DMS53 treated with DMSO at 0.1 percent for 48 hours (cell line): ENCODE measurements around the gene ZBTB8OS.
"Not testable (repeated sequence)": the region's sequence is repeated elsewhere in the genome, so short reads cannot be mapped to it uniquely, and the experiment has no call there.

Source experiments
- DNase-seq: peaks from one replicate; lab custom pipeline; 2025; ENCODE audit not compliant: unreplicated experiment; lab: John Stamatoyannopoulos, UW

The ZBTB8OS gene

DNA sequence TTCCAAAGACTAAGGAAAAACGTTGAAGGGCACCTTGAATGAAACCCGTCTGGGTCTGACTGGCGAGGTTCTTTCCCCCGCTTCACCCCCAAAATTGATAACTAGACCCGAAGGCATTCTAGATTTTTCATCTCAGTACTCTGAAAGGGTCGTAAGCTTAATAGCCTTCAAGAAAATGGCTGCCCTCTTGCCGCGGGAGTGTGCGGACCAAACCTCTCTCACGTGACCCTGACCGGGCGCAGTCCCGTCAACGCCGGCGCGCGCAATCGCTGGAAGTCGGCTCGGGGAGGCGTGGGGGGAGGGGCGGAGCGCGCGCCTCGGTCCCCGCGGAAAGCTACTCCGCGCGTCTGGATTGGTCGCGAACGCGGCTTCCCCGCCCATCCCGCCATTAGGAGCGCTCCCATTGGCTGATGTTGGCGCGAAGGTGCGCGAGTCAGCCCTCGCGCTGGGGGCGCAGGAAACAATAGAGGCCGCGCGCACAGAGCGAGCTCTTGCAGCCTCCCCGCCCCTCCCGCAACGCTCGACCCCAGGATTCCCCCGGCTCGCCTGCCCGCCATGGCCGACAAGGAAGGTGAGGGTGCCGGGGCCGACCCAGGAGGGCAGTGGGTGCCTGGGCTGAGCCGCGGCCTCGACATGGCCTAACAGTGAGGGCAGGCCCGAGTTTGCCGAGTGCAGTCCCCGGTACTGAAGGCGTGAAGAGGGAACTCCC, 556 bp upstream of the ZBTB8OS start, which contains the start of gene RBBP4:
Gene RBBP4 (plus strand): TSS at position 457 of the 709 bp plus-strand sequence. CDS start 99 bp downstream, at position 556.
- peak; percentile 97 for DNase-seq

DNA sequence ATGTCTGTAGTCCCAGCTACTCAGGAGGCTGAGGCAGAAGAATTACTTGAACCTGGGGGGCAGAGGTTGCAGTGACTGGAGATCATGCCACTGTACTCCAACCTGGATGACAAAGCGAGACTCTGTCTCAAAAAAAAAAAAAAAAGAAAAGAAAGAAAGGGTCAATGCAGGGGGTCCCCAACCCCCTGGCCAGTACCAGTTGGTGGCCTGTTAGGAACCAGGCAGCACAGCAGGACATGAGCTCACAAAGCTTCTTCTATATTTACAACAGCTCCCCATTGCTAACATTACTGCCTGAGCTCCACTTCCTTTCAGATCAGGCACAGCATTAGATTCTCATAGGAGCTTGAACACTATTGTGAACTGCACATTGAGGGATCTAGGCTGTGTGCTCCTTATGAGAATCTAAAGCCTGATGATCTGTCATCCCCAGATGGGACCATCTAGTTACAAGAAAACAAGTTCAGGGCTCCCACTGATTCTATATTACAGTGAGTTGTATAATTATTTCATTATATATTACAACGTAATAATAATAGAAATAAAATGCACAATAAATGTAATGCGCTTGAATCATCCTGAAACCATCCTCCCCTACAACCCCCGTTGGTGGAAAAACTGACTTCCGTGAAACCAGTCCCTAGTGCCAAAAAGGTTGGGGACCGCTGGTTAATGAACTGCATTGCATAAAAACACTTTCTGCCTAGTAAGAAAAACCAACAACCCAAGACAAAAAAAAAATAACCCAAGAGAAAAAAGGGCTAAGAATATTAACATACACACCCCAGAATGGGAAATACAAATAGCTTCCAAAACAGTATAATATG, 2.8 kb downstream of the ZBTB8OS start:
- no peak for DNase-seq

DNA sequence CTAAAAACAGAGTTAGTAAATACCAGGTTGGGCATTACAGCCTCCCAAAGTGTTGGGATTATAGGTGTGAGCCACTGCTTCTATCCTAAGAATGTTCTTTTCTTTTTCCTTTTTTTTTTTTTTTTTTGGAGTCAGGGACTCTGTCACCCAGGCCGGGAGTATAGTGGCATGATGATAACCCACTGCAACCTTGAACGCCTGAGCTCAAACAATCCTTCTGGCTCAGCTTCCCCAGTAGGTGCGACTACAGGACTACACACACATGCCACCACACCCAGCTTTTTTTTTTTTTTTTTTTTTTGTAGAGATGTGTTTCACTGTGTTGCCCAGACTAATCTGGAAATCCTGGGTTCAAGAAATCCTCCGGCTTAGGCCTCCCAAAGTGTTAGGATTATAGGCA, 5.9 kb downstream of the ZBTB8OS start:
- DNase-seq, result no peak

DNA sequence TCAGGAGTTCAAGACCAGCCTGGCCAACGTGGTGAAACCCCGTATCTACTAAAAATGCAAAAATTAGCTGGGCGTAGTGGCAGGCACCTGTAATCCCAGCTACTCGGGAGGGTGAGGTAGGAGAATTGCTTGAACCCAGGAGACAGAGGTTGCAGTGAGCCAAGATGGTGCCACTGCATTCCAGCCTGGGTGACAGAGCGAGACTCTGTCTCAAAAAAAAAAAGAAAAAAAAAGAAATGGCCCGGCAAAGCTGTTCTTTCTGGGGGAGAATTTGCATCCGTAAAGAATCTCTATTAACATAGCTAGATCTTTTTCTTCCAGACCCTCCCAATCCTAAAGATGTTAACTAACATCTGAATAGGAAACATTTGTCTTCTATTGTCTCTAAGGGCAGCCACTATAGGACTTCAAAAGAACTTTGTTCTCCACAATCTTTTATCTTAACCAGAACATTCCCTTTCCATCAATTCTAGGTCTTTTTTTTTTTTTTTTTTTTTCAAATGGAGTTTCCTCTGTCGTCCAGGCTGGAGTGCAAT, 8.0 kb downstream of the ZBTB8OS start:
- not testable (repeated sequence) for DNase-seq

DNA sequence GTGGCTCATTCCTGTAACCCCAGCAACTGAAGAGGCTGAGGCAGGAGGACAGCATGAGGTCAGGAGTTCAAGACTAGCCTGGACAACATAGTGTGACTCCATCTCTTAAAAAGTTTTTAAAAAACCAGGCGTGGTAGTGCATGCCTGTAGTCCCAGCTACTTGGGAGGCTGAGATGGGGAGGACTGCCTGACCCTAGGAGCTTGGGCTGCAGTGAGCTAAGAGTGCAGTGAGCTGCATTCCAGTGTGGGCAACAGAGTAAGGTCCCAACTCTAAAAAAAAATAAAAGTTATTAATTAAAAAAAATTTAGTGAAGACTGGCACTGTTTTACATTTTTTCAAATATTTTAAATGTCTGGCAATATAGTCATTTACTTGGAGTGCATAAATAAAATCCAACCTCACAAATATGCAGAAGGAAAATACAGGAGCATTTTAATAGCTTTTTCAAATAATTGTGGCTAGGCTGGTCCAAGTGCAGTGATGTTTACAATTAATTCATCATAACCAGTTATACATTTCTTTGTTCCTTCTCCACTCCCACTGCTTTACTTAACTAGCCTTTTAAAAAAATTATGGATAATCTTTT, 10.8 kb downstream of the ZBTB8OS start:
- DNase-seq, result no peak

DNA sequence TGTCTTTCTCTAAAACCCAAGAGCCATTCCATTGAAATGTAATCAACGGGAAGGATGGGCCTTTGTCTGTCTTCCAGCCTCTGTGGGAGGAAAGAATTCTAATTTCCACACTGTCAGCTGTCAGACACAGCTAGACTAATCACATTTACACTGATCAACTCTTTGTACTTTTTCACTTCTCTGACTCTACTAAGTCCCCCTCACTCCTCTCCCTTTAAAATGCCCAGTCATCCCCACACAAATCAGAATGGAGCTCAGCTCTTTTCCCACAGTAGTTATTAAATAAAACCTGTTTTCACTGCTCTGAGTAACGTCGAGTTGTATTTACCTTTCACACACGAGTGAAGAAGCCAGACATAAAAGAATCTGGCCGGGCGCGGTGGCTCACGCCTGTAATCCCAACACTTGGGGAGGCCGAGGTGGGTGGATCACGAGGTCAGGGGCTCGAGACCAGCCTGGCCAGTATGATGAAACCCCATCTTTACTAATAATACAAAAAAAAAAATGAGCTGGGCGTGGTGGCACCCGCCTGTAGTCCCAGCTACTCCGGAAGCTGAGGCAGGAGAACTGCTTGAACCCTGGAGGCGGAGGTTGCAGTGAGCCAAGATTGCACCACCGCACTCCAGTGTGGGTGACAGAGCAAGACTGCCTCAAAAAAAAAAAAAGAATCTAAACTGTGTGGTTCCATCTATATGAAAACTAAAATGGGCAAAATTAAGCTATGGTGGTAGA, 13.3 kb downstream of the ZBTB8OS start:
- DNase-seq, result no peak

DNA sequence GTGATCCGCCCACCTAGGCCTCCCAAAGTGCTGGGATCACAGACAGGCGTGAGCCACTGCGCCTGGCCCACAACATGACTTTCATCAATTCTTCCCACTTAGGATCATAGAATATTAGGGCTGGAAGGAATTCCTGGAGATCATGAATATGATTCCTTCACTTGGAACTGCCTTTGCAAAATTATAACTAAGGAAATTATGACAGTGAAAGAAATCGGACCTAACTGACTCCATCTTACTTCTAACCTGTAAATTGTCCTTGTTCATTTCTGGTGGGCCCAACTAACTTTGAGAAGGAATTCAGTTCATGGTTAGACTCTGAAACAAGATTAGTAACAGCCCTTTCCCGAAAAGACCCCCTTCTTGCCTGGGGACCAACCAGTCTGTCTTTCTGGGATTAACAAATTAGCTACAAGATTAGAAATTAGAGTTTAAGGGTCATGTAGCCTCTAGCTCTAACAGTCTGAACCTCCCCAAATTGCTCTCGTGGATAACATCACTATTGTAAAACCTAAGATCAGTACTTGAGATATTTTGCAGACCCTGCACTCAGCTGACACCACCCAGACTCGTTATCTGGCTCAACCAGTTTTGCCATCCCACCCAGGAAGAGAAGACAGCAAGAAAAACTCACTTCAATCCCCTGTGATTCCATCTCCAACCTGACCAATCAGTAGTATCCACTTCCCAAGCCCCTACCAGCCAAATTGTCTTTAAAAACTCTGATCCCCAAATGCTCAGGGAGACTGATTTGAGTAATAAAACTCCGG, 14.7 kb downstream of the ZBTB8OS start:
- DNase-seq, result no peak

DNA sequence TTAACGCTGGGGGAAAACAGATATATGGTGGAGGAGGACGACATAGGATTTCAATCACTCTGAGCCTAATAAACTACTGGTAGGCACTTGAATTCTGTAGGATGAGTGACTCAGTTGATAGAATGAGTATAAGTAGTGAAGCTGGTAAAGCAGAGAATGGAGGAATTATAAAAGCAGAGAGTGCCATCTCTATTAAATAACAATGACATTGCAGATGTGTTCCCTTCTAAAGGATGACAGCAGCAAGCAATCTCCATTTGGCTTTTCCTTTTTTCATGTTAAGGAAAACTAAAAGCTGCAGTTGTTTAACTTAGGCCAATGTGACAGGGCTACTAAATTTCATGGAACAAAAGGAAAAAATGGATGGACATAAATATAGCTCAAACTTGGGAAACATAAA, 17.5 kb downstream of the ZBTB8OS start:
- DNase-seq, result no peak

DNA sequence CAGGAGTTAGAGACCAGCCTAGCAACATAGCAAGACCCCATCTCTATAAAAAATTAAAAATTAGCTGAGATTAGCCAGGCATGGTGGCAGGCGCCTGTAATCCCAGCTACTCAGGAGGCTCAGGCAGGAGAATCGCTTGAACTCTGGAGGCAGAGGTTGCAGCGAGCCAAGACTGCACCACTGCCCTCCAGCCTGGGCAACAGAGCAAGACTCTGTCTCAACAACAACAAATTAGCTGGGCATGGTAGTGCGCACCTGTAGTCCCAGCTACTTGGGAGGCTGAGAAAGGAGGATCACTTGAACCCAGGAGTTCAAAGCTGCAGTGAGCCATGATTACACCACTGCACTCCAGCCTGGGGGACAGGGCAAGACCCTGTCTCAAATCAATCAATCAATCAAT, 20.2 kb downstream of the ZBTB8OS start:
- DNase-seq, result not testable (repeated sequence)

DNA sequence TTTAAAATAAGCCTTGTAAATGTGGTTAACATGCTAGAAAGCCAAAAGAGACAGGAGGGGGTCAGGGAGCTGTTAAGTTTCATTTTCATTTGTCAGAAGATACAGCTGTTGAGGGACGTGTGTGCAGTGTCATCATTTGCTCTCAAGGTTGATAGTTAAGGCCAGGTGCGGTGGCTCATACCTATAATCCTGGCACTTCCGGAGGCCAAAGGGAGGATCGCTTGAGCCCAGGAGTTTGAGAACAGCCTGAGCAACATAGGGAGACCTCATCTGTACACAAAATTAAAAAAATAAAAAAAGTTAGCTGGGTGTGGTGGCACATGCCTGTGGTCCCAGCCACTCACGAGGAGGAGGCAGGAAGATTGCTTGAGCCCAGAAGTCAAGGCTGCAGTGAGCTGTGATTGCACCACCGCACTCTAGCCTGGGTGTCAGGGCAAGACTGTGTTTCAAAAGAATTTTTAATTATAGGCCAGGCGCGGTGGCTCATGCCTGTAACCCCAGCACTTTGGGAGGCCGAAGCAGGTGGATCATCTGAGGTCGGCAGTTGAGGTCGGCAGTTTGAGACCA, 22.7 kb downstream of the ZBTB8OS start:
- peak; percentile 50 for DNase-seq

DNA sequence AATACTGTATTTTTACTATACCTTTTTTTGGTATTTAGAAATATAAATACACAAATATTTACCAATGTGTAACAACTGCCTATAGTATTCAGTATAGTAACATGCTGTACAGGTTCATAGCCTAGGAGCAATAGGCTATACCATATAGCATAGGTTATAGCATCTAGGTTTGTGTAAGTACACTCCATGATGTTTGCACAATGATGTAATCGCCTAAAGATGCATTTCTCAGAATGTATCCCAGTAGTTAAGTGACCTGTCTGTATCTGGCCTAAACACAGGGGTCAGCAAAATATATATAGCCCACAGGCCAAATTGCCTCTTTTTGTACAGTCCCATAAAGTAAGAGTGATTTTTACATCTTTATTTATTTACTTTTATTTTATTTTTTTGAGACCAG, 24.2 kb downstream of the ZBTB8OS start:
- DNase-seq, result peak; percentile 7

DNA sequence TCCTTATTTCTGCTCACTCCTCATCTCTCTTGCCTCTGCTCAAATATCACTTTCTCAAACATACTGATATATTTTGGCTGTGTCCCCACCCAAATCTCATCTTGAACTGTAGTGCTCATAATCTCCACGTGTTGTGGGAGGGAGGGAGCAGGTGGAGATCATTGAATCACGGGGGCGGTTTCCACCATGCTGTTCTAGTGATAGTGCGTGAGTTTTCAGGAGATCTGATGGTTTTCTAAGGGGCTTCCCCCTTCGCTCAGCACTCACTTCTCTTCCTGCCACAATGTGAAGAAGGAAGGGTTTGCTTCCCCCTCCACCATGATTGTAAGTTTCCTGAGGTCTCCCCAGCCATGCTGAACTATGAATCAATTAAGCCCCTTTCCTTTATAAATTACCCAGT, 26.6 kb downstream of the ZBTB8OS start:
- DNase-seq, result no peak

DNA sequence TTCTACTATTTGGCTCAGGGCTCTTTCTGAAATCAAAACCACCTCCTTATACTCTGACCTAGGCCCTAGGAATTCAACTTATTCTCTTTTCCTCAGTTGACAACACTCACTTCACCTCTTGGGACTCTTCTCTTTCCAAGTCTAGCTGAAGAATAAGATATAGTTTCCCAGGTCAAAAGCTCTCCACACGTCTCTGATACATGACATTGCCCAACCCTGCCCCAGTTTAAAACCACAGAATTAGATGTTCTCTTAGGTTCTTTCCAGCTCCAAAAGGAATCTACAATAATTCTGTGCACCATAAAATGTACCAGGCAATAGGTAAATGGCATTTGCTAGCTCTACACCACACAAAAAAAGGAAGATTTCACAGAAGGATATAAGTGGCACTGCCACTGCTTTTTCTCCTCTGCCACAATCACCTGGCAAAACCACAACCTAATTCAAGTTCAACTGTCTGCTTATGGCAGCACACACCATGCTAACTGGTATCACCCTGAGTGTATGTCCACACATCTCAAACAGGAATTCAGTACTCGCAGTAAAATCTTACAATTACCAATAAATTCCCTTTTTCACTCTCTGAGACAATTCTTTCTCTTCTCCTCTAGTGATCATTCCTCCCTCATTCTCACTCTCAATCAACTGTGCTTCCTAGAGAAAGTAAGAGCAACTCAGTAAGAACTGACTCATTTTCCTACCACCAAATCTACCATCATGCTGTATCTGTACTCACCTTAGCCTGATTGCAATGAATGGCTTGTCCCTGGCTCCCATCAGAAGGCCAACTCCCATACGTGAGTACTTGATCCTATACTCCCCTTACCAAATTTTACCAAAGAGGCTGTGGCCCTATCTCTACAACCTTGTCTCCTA, 27.3 kb downstream of the ZBTB8OS start:
- DNase-seq, result no peak

DNA sequence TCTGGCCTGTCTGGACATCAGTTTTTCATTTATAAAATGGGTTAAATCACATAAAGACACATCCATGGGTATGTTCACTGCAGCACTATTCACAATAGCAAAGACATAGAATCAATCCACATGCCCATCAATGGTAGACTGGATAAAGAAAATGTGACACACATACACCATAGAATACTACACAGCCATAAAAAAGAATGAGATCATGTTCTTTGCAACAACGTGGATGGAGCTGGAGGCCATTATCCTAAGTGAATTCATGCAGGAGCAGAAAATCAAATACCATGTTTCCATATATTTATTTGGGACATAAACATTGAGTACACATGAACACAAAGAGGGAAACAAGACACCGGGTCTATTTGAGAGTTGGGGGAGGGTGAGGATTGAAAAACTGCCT, 28.1 kb downstream of the ZBTB8OS start:
- DNase-seq, result no peak

DNA sequence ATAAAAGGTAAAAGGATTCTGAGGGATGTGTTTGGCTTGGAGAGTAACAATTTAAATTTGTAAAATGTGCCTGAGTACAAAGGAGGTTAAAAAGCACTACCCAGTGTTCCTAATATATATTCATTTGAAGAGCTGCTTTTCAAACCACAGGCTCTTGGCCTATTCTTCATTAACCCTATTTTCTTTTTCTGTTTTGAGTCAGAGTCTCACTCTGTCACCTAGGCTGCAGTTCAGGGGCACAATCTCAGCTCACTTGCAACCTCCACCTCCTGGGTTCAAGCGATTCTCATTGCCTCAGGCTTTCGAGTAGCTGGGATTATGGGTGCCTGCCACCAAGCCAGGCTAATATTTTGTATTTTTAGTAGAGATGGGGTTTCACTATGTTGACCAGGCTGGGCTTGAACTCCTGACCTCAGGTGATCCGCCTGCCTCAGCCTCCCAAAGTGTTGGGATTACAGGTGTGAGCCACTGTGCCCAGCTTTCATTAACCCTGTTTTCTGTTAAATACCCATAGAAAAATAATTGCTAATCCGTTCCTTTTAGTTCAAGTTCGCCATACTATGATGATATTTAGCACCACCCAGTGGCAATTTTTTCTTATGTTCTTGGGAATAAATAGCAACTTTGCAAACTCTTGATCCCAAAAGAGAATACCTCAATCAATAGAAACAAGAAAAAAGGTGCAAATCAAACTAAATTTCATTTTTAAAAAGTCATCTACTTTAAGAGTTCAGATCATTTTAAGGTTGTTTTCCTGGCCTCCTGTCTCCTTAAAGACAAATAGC, 30.5 kb downstream of the ZBTB8OS start:
- DNase-seq, result no peak

DNA sequence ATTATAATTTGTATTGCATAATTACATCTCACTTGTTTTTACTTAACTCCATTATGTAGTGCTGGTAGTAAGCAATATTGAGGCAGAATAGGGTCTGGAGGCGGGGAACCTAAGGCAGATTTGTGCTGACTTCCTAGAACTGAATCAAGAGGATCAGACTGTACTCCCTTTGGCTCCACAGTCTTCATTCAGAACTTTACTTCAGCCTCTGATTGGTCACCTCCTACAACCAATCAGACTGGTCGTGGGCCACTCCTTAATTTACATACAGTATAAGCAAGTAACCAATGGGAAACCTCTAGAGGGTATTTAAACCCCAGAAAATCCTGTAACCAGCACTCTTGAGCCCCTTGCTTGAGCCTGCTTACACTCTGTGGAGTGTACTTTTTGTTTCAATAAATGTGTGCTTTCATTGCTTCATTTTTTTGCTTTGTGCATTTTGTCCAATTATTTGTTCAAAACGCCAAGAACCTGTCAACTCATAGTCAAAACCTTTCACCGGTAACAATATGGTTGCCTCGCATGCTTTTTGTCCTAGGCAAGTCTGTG, 31.6 kb downstream of the ZBTB8OS start:
- no peak for DNase-seq

DNA sequence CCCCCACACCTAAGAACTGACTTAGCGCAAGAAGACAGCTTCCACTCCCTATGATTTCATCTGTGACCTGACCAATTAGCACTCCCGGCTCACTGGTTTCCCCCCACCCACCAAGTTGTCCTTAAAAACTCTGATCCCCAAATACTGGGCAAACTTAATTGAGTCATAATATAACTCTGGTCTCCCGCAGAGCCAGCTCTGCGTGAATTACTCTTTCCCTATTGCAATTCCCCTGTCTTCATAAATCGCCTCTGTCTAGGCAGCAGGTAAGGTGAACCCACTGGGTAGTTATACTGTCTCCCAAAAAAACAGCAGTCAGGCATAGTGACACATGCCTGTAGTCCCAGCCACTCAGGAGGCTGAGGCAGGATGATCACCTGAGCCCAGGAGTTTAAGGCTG, 36.9 kb downstream of the ZBTB8OS start:
- no peak for DNase-seq
